Activated CD8-positive, alpha-beta memory T cell treated with anti-CD3 and anti-CD28 coated beads, Interleukin-2, amount 50 U/mL, for 48 hours (primary cell): Measurements from ENCODE around the gene ZNF318.

Experiments
- DNase-seq: peaks from one replicate; pipeline ENCODE4 v3.0.0-alpha.2; 2020

The ZNF318 gene

DNA sequence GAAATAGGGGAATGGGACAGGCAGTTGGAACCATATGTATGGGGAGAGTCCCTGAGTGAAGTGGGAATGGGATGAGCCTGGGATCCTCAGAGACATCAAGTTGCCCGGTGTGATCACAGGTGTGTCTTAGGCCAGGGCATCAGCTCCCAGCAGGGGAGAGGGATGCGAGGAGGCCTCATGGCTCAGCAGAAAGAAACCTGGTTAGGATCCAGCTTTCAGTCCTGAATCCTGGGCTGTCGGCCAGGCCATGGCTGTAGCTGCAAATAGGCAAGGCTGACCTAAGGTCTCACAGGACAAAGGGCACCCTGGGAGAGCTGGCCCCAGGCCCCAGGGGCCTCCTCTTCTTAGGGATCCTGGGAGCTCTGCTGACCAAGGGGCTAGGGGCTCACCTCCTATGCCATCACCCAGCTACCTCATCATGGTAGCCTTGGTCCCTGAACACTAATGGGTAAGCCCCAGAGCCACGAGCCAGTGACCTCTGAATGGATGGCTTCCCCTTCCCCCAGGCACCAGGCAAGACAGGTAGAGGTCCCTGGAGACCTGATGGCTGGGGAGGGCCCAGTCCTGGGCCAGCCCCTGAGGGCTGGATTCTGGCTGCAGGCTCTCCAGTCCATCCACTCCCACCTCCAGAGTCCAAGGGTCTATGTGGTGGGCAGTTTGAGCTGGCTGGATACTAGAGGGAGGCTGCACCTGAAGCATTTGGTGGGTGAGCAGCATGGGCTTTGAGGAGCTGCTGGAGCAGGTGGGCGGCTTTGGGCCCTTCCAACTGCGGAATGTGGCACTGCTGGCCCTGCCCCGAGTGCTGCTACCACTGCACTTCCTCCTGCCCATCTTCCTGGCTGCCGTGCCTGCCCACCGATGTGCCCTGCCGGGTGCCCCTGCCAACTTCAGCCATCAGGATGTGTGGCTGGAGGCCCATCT, 71.5 kb downstream of the ZNF318 start, which contains the start of gene SLC22A7:
TSS of gene SLC22A7 (plus strand) at position 617 of the 921 bp plus-strand sequence. CDS start at position 716, 99 bp downstream.
- no peak for DNase-seq

DNA sequence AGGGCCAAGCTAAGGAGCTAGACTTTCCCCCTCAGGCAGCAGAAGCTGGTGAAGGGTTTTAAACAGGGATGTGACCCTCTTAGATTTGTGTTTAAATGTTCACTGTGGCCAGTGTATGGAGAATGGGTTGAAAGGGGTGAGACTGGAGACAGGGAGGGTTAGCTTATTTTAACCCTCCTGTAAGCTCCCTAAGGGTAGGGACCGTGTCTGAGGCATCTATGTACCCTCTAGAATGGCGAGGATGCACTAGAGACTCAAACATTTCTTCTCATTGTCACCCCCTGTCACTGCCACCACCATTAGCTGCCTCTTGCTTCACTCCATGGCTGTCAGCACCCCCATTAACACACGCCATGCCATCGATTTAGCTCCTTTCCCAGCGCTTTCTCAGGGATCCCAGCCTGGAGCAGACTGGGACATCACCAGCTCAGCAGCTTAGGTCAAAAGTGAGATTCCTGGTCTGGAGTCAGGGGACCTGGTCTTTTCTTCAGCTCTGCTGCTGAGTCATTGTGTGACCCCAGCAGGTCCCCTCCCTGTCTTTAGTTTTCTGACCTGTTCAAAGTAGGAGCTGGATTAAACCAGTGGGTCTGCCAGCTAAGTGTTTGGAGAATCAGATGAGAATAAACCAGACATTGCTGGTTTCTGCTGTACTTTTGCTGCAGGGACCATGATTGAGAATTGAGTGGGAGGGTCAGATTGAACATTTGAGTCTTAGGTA, 72.5 kb downstream of the ZNF318 start:
- no peak for DNase-seq

DNA sequence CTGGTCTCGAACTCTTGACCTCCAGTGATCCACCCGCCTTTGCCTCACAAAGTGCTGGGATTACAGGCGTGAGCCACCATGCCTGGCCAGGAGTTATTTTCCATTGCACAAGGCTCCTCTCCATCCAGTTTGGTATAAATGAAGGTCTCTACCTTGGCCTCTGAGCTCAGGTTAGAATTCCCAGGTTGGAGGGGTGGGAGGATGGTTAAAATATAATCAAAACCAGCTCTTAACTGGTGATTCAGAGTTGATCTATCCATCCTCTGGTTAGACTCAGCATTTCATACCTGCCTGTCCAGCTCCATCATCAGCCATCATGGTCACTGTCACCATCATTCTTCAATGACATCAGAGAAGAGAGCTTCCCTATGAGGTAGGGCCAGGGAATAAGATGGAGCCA, 74.0 kb downstream of the ZNF318 start:
- no peak for DNase-seq

DNA sequence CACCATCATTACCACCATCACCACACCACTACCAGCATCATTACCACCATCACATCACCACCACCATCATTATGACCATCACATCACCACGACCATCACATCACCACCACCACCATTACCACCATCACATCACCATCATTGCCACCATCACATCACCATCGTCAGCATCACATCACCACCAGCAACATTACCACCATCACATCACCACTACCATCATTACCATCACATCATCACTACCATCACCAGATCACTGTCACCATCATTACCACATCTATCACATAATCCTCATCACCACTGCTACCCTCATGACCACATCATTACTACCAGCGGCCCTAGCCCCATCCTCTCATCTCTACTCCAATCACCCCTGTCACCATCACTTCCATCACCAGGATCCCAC, 74.9 kb downstream of the ZNF318 start:
- DNase-seq: no peak

DNA sequence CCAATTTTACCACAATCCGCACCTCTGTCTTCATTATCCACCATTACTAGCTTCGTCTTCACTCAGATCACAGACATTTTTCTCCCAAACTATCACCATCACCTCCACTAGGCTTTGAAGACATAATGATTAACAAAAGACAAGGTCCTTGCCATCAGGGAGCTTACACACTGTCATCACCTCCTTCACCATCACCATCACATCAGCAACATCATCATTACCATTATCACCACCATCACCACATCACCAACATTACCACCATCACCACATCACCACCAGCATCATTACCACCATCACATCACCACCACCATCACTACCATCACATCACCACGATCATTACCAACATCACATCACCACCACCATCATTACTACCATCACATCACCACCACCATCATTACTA, 75.7 kb downstream of the ZNF318 start:
- no peak for DNase-seq

DNA sequence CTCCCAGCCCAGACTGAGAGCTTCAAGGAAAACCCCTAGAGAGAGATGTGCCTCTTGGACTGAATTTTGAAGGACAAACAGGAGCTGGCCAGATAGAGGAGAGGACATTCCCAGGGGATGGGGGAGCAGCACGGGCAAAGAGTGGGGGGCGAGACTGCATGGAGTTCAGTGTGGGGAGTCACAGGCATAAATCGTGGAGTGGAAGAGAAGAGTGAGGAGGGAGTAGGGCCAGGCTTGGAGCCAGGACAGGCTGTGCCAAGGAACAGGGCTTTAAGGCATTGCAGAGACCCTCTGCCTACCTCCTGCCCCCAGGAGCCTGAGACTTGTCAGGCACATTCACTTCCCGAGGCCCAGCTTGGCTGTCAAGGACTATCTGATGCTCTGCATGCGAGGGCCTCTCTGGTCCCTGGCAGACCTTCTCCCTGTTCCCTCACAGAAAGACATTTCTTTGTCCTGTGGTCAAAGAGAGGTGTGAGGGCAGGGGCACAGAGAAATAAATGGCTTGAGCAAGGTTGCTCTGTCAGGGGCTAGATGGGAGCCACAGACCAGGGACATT, 76.6 kb downstream of the ZNF318 start:
- no peak for DNase-seq

DNA sequence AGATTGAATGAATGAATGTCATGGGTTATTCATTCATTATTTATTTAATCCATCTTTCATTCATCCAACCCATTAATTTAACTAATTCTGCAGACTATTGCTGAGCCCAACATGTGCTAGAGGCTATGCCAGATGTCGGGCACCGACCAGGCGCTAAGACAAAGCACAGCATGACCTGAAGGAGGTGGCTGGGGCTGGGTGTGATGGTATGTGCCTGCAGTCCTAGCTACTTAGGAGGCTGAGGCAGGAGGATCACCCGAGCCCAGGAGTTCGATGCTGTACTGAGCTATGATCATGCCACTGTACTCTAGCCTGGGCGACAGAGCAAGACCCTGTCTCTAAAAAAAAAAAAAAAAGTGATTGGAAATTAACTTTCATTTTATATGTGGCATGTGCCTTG, 77.1 kb downstream of the ZNF318 start:
- DNase-seq: no peak

DNA sequence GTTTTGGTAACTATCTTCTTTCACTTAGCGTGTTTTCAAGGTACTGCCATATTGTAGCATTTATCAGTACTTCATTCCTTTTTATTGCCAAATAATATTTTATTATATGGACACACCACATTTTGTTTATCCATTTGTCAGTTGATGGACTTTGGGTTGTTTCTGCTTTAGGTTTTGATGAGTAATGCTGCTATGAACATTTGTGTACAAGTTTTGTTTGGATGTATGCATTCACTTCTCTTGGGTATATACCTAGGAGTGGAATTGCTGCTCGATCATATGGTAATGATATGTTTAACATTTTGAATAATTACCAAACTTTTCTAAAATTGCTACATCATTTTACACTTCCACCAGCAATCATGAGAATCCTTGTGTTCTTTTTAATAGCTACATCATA, 77.7 kb downstream of the ZNF318 start:
- no peak for DNase-seq

DNA sequence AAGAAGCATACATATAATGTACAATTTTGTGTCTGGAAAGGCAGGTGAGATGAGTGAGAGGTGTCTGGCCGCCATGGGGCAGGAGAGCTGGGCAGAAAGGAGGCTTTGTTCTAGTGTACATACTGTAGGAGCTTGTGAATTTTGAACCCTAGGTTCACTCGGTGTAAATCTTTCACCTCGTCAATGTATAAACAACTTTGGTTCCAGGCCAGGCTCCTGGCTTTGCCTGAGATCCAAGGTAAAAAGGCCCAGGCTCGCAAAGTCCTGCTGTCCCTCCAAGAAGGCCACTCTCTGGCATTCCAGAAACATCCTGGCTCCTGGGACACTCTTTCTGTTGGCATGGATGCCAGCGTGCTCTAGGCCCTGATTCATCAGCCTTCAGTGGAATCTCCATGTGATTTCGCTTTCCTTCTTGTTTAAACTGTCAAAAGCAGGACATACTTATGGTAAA, 78.5 kb downstream of the ZNF318 start:
- no peak for DNase-seq

DNA sequence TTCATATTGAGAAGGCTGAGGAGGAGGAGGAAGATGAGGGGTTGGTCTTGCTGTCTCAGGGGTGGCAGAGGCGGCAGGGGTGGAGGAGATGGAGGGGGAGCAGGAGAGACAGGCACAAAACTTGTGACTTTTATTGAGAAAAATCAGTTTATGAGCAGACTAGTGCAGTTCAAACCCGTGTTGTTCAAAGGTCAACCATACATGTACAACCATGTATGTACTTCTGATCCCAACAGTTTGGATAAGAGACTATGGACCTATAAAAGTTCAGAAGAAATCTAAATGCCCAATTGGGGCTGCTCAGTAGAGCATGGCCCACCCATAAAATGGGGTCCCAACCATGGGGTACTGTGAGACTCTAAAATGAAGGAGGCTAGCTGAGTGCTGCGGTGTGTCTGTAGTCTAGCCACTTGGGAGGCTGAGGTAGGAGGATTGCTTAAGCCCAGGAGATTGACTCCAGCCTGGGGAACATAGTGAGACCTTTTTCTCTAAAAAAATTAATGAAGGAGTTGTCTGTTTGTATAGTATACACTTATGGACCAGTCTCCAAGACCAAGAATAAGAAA, 79.0 kb downstream of the ZNF318 start:
- DNase-seq: no peak

DNA sequence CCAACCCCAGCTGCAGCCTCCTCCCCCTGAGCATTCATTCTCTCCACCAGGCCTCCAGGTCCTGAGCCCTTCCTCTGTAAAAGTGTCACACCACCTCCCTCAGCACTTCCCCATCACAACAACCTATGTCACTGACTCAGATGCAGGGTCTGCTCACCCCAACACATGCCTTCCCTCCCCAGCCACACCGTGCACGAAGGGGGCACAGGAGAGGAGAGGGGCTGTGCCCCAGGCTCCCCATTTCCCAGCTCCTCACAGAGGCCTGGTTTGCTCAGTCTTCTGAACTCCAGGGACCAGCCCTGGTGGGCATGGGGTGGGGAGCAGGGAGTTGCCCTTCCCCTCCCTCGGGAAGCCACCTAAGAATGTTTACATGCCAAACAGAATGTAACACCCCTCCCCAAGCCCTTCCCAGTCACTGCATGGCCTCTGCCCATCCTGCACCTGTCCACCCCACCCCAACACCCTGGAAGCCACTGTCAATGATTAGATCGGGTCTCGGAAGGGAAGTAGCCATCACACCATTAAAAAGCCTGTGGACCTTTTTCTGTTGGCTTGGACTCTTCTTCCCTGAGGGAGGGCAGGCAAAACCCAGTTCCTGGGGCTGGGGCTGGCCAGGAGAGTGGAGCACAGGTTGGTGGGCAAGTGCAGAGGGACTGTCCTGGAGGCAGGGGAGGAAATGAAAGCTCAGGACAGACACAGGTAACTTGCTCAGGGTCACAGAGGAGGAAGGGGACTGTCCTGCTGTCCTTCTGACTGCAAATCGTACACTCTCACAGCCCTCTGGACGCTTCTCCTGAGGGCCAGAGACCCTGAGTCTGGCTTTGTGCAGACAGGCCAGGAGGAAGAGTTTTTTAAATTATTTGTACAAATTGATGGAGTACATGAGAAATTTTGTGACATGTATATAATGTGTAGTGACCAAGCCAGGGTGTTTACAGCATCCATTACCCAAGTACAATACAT, 81.4 kb downstream of the ZNF318 start:
- no peak for DNase-seq

DNA sequence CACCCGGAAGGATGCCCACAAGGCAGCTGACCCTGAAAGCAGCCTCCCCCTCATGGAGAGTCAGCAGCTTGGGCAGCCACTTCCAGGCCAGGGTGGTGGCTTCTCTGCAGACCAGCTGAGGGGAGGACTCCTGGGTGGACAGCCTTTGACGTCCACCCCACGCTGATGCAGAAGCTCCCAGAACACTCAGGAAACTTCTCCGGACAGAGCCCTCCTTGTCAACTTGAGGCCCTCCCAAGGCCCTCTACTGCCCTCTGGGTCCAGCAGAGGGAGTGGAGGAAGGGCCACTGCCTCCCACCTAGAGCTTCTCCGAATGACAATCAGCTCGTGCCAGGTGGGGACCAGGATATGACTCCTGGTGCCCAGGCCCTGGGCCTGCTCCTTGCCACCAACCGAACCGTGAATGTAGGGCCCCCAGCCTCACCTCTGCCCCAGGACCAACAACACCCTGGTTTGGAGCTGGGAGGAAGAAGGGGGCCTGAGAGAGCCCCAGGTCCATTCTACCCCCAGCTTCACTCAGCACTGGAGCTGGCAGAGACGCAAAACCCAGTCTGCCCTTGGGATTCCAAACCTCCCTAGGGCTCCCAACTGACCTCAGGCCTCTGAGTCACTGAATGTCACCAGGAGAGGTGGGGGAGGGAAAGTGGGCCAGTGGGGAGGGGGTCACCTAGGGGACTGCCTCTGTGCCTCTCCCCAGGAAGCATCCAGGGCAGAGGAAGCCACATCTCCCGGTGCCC, 82.3 kb downstream of the ZNF318 start:
- DNase-seq: no peak

DNA sequence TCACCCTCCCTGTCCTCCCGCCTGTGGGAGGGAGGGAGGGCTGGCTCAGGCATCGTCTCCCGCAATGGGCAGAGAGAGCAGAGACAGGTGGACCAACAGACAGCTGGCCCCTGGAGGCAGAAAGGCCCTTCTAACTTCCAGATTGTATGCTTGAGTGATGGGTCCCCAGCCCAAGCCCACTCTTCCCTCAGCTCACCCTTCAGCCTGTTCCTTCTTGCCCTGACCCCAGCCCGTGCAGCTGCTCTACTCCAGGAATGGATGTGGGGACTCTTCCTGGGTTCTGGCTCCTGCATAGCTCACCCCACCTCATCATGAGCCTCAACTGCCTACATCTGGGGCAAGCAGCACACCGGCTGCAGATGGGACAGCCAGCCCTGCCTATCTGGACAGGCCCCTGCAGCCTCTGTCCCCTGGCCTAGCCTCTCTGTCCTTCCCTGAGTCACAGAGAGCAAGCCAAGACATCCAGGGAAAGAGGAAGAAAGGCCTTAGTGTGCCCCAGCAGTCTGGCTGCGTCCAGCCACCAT, 82.9 kb downstream of the ZNF318 start:
- no peak for DNase-seq
